Measurements from ENCODE around the gene C7orf57. TPM values are rescaled to one million over a fixed set of nuclear protein-coding genes. Genes with fewer than 3 reads are reported as not detected.

C7orf57 gene
- total RNA-seq, 1 experiment from 2014 or later, result 3.2 TPM

GRCh38 chr7:48011951-48012350 is 23.4 kb upstream of the C7orf57 start:
- ChIA-PET CTCF (no interaction called here), POLR2A (no interaction called here)
- H3K9me3 ChIP-seq (ENCODE audit: control insufficient read depth, insufficient read depth, low read depth, low read length), result no peaks in the 10 kb centered on the region
- in situ Hi-C loops (cut with HindIII; ENCODE audit: low pct_unique_long_range_greater_than_20kb, low sequenced_read_pairs), result no loop called here
- no peak overlapping the region for H3K27ac ChIP-seq (ENCODE audit: low read length)
- ATAC-seq (no peak), DNase-seq (ENCODE audit: low read depth, low spot score) (no peak)
- H3K4me1 ChIP-seq (ENCODE audit: control insufficient read depth, insufficient read depth, low read length), result no peaks in the 10 kb centered on the region
- TF ChIP-seq, protein P1, sequence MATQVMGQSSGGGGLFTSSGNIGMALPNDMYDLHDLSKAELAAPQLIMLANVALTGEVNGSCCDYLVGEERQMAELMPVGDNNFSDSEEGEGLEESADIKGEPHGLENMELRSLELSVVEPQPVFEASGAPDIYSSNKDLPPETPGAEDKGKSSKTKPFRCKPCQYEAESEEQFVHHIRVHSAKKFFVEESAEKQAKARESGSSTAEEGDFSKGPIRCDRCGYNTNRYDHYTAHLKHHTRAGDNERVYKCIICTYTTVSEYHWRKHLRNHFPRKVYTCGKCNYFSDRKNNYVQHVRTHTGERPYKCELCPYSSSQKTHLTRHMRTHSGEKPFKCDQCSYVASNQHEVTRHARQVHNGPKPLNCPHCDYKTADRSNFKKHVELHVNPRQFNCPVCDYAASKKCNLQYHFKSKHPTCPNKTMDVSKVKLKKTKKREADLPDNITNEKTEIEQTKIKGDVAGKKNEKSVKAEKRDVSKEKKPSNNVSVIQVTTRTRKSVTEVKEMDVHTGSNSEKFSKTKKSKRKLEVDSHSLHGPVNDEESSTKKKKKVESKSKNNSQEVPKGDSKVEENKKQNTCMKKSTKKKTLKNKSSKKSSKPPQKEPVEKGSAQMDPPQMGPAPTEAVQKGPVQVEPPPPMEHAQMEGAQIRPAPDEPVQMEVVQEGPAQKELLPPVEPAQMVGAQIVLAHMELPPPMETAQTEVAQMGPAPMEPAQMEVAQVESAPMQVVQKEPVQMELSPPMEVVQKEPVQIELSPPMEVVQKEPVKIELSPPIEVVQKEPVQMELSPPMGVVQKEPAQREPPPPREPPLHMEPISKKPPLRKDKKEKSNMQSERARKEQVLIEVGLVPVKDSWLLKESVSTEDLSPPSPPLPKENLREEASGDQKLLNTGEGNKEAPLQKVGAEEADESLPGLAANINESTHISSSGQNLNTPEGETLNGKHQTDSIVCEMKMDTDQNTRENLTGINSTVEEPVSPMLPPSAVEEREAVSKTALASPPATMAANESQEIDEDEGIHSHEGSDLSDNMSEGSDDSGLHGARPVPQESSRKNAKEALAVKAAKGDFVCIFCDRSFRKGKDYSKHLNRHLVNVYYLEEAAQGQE (IDR thresholded peaks at IDR 0.05; ENCODE audit: insufficient read depth in 1 of 2, low read depth in 2 of 2, low read length in 1 of 2), result no peak
- TF ChIP-seq POLR2AphosphoS5 (IDR thresholded peaks at IDR 0.05; ENCODE audit: low read depth, low read length) (no peak), SIN3A (IDR thresholded peaks at IDR 0.05; ENCODE audit: borderline replicate concordance, insufficient read depth, low read depth, low read length) (no peak), TCF7L2 (IDR thresholded peaks at IDR 0.05; ENCODE audit: low read depth, low read length) (no peak)
- TF ChIP-seq, protein P2, sequence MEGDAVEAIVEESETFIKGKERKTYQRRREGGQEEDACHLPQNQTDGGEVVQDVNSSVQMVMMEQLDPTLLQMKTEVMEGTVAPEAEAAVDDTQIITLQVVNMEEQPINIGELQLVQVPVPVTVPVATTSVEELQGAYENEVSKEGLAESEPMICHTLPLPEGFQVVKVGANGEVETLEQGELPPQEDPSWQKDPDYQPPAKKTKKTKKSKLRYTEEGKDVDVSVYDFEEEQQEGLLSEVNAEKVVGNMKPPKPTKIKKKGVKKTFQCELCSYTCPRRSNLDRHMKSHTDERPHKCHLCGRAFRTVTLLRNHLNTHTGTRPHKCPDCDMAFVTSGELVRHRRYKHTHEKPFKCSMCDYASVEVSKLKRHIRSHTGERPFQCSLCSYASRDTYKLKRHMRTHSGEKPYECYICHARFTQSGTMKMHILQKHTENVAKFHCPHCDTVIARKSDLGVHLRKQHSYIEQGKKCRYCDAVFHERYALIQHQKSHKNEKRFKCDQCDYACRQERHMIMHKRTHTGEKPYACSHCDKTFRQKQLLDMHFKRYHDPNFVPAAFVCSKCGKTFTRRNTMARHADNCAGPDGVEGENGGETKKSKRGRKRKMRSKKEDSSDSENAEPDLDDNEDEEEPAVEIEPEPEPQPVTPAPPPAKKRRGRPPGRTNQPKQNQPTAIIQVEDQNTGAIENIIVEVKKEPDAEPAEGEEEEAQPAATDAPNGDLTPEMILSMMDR (IDR thresholded peaks at IDR 0.05), result no peak
- no TSS peak for BruUV-seq (replicated peaks)
- no peak overlapping the region for H3K4me3 ChIP-seq (ENCODE audit: low read depth in 2 of 2, low read length in 2 of 2)
- intact Hi-C loops (cut with micrococcal nuclease; ENCODE audit: unreplicated experiment), result no loop called here
- no peaks in the 10 kb centered on the region for H3K27me3 ChIP-seq (ENCODE audit: control insufficient read depth, insufficient read depth, low read length)
- H3K36me3 ChIP-seq (ENCODE audit: control insufficient read depth, insufficient read depth, low read length), result no peaks in the 10 kb centered on the region

- no peak for TF ChIP-seq POLR2AphosphoS5 (IDR thresholded peaks at IDR 0.05; ENCODE audit: low read depth, low read length)
- Histone ChIP-seq H3K4me1 (ENCODE audit: control insufficient read depth, insufficient read depth, low read length) (no peaks in the 10 kb centered on the region), H3K4me3 (ENCODE audit: low read depth in 2 of 2, low read length in 2 of 2) (no peak overlapping the region), H3K27ac (ENCODE audit: low read length) (no peak overlapping the region), H3K36me3 (ENCODE audit: control insufficient read depth, insufficient read depth, low read length) (no peaks in the 10 kb centered on the region), H3K9me3 (ENCODE audit: control insufficient read depth, insufficient read depth, low read depth, low read length) (no peaks in the 10 kb centered on the region), H3K27me3 (ENCODE audit: control insufficient read depth, insufficient read depth, low read length) (no peaks in the 10 kb centered on the region)
- intact Hi-C loops (cut with micrococcal nuclease; ENCODE audit: unreplicated experiment), result no loop called here
- no peak for ATAC-seq
- DNase-seq (ENCODE audit: low read depth, low spot score), result no peak
- ChIA-PET POLR2A (no interaction called here), CTCF (no interaction called here)
- in situ Hi-C loops (cut with HindIII; ENCODE audit: low pct_unique_long_range_greater_than_20kb, low sequenced_read_pairs), result no loop called here
- BruUV-seq (replicated peaks), result no TSS peak
These were observed 18.7 kb upstream of the C7orf57 start for GRCh38 chr7:48016641-48017040.

GRCh38 chr7:48017674-48018073 is 17.7 kb upstream of the C7orf57 start:
- in situ Hi-C loops (cut with HindIII; ENCODE audit: low pct_unique_long_range_greater_than_20kb, low sequenced_read_pairs), result no loop called here
- no peaks in the 10 kb centered on the region for H3K4me1 ChIP-seq (ENCODE audit: control insufficient read depth, insufficient read depth, low read length)
- H3K9me3 ChIP-seq (ENCODE audit: control insufficient read depth, insufficient read depth, low read depth, low read length), result no peaks in the 10 kb centered on the region
- no peak for ATAC-seq
- CTCF ChIA-PET, result interaction anchor here (0.7 kb wide), 1 partner anchor 12 kb away, joined by 5 read pairs; no protein-coding TSS in a partner anchor
- TF ChIP-seq, protein P1 (IDR thresholded peaks at IDR 0.05; ENCODE audit: insufficient read depth in 1 of 2, low read depth in 2 of 2, low read length in 1 of 2), result no peak
- TF ChIP-seq SIN3A (IDR thresholded peaks at IDR 0.05; ENCODE audit: borderline replicate concordance, insufficient read depth, low read depth, low read length) (no peak), POLR2AphosphoS5 (IDR thresholded peaks at IDR 0.05; ENCODE audit: low read depth, low read length) (no peak), TCF7L2 (IDR thresholded peaks at IDR 0.05; ENCODE audit: low read depth, low read length) (no peak)
- TF ChIP-seq, protein P2 (IDR thresholded peaks at IDR 0.05), result no peak
- BruUV-seq (replicated peaks), result no TSS peak
- H3K36me3 ChIP-seq (ENCODE audit: control insufficient read depth, insufficient read depth, low read length), result no peaks in the 10 kb centered on the region
- no peaks in the 10 kb centered on the region for H3K27me3 ChIP-seq (ENCODE audit: control insufficient read depth, insufficient read depth, low read length)
- DNase-seq (ENCODE audit: low read depth, low spot score), result no peak
- POLR2A ChIA-PET, result no interaction called here
- intact Hi-C loops (cut with micrococcal nuclease; ENCODE audit: unreplicated experiment), result no loop called here
- no peak overlapping the region for H3K4me3 ChIP-seq (ENCODE audit: low read depth in 2 of 2, low read length in 2 of 2)
- no peak overlapping the region for H3K27ac ChIP-seq (ENCODE audit: low read length)
